ENCODE data around the gene COTL1.

DNA sequence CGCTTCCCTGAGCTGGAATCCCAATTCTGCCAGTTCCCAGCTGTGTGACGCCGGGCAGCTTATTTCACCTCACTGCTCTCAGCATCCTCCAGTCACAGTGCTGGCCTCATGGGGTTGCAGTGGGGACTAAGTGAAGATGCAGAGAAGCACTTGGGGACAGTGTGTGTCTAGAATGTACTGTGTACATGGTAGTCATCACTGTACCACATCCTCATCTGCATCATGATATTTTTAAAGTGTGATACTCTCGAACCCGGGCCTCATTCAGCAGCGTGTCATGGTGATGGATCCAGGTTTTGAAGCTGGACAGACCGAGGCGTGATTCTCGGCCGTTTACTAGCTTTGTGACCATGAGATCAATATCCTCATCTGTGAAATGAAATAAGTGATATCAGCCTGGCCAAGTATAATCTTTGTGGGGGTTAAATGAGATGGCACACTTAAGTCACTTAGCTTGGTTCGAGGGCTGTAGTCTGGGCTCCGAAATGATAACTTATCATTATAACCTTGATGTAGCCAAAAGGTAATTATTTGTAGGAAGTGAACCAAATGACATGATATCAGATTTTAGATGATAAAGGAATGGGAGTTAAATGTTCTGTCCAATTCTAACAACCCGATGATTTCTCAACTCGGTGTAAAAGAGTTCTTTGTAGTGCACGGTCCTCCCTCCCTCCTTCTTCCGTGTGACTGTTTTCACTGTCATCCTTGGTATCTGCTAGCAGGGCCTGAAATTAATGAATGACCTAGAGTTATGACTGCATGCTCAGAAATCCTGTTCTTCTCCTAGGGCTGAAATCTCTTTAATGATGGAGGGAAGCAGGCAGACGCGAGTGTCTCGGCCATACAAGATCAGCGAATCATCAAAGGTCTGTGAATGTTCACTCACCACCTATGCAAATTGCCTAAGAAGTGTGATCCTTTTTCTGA, 32.4 kb upstream of the COTL1 start:
- TF ChIP-seq, protein P1, sequence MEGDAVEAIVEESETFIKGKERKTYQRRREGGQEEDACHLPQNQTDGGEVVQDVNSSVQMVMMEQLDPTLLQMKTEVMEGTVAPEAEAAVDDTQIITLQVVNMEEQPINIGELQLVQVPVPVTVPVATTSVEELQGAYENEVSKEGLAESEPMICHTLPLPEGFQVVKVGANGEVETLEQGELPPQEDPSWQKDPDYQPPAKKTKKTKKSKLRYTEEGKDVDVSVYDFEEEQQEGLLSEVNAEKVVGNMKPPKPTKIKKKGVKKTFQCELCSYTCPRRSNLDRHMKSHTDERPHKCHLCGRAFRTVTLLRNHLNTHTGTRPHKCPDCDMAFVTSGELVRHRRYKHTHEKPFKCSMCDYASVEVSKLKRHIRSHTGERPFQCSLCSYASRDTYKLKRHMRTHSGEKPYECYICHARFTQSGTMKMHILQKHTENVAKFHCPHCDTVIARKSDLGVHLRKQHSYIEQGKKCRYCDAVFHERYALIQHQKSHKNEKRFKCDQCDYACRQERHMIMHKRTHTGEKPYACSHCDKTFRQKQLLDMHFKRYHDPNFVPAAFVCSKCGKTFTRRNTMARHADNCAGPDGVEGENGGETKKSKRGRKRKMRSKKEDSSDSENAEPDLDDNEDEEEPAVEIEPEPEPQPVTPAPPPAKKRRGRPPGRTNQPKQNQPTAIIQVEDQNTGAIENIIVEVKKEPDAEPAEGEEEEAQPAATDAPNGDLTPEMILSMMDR (IDR thresholded peaks at IDR 0.05; ENCODE audit: insufficient read depth, low read depth, low read length): no peak
- TF ChIP-seq EZH2 (IDR thresholded peaks at IDR 0.05; ENCODE audit: insufficient read depth, low read length): no peak

Measured in astrocyte (in vitro differentiated cells and primary cell).